ENCODE results near the gene RTRAF.
A peak's percentile ranks its signal among the peaks of the same experiment; 100 is the strongest.

Gene RTRAF

DNA sequence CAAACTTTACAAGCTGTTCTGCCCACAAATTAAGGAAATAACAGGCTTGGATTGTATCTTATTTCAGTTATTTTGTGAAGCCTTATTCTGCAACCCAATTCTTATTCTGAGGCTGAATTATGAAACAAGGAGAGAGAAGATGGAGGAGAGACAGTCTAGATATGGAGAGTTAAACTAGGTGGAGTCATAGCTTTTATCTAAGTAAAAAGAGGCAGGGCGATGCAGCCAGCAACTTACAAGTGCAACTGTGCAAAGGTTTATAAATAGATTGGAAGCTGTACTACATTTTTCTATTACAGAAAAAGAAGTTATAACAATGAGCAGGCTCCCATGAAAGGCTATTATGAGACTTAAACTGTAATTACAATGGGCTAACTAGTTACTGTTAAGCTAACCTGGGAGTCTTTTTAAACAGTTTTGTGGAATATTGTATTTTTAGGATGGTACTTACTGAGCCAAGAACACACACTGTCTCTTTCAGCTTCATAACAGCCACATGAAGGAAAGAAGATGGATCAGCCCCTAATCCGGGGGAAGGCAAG is 57.1 kb downstream of the RTRAF start:
- no peak overlapping the region for H3K27ac Mint-ChIP-seq

GRCh38 chr14:52048116-52048515 is 58.8 kb downstream of the RTRAF start:
- Mint-ChIP-seq H3K36me3 (no peaks in the 10 kb centered on the region), H3K4me1 (peaks cover 11% of the 10 kb centered on the region), H3K9me3 (no peaks in the 10 kb centered on the region), H3K4me3 (no peak overlapping the region), H3K27ac (peak overlapping the region; percentile 24)
- no peak for DNase-seq (ENCODE audit: low spot score in 2 of 2)
- no peak for ATAC-seq

More for the DNA sequence above, 57.1 kb downstream of the RTRAF start:
- Mint-ChIP-seq H3K9me3 (no peaks in the 10 kb centered on the region), H3K36me3 (no peaks in the 10 kb centered on the region), H3K4me1 (peaks cover 11% of the 10 kb centered on the region), H3K4me3 (no peak overlapping the region)
- ATAC-seq (no peak), DNase-seq (ENCODE audit: low spot score in 2 of 2) (no peak)

GRCh38 chr14:52048641-52049204 is 59.4 kb downstream of the RTRAF start:
- H3K36me3 Mint-ChIP-seq = no peaks in the 10 kb centered on the region
- H3K27ac Mint-ChIP-seq = peak overlapping the region; percentile 24

DNA sequence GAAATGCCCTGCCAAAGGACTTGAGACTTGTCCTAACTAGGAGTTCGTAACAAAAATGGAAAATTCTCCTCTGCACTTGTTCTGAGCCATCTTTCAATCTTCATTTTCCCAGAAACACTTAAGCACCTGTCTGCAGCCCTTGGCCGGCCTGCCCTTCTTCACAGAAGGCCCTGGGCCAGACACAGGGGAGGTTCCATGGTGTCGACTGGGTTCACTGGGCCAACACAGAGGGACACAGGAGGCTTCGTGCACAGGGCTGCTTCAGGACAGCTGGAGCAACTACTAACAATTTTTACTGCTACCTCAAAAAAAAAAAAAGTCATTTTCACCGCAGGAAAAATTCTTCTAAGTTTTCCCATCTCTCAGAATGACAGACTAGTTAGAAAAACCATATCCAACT is 59.9 kb downstream of the RTRAF start:
- H3K9me3 Mint-ChIP-seq = no peaks in the 10 kb centered on the region
- H3K4me1 Mint-ChIP-seq = peaks cover 11% of the 10 kb centered on the region
- H3K27ac Mint-ChIP-seq = no peak overlapping the region
- H3K36me3 Mint-ChIP-seq = no peaks in the 10 kb centered on the region
- ATAC-seq (no peak), DNase-seq (ENCODE audit: low spot score in 2 of 2) (no peak)
- no peak overlapping the region for H3K4me3 Mint-ChIP-seq

More at GRCh38 chr14:52048641-52049204, 59.4 kb downstream of the RTRAF start:
- peaks cover 11% of the 10 kb centered on the region for H3K4me1 Mint-ChIP-seq
- H3K4me3 Mint-ChIP-seq = no peak overlapping the region
- ATAC-seq (no peak), DNase-seq (ENCODE audit: low spot score in 2 of 2) (no peak)
- H3K9me3 Mint-ChIP-seq = no peaks in the 10 kb centered on the region

- no peaks in the 10 kb centered on the region for H3K36me3 Mint-ChIP-seq
- DNase-seq (ENCODE audit: low spot score in 2 of 2) = no peak
- H3K4me1 Mint-ChIP-seq = peaks cover 9% of the 10 kb centered on the region
- ATAC-seq = no peak
- no peak overlapping the region for H3K4me3 Mint-ChIP-seq
- H3K27ac Mint-ChIP-seq = no peak overlapping the region
- H3K9me3 Mint-ChIP-seq = no peaks in the 10 kb centered on the region
These were observed 60.6 kb downstream of the RTRAF start for GRCh38 chr14:52049721-52050588.

- H3K4me1 Mint-ChIP-seq = peaks cover 5% of the 10 kb centered on the region
- no peak overlapping the region for H3K4me3 Mint-ChIP-seq
- ATAC-seq = no peak
- no peak for DNase-seq (ENCODE audit: low spot score in 2 of 2)
- no peaks in the 10 kb centered on the region for H3K36me3 Mint-ChIP-seq
- no peak overlapping the region for H3K27ac Mint-ChIP-seq
- H3K9me3 Mint-ChIP-seq = no peaks in the 10 kb centered on the region
These were observed 61.9 kb downstream of the RTRAF start for GRCh38 chr14:52051251-52051650.

DNA sequence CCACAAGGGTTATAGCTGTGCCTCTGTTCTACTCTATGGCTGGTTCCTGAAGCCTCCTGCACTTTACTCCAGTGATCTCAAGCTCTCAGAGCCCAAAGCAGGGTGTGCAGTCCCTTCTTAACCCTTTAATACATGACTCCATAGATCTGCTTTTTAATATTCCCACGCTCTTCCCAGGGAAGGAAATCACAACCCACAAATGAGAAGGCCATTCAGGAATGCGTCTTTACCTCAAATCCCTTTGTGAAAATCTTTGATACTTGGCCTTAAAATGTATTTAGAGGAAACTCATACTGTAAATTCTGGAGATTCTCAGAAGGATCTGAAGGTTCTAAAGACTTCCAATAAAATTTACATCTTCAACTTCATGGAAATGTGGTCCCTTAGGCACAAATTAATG is 62.5 kb downstream of the RTRAF start:
- ATAC-seq (no peak), DNase-seq (ENCODE audit: low spot score in 2 of 2) (no peak)
- Mint-ChIP-seq H3K27ac (no peak overlapping the region), H3K4me3 (no peak overlapping the region), H3K36me3 (no peaks in the 10 kb centered on the region), H3K4me1 (peaks cover 5% of the 10 kb centered on the region), H3K9me3 (no peaks in the 10 kb centered on the region)

GRCh38 chr14:52052288-52052943 is 63.1 kb downstream of the RTRAF start:
- H3K4me3 Mint-ChIP-seq = no peak overlapping the region
- H3K36me3 Mint-ChIP-seq = no peaks in the 10 kb centered on the region
- no peak for ATAC-seq
- no peak for DNase-seq (ENCODE audit: low spot score in 2 of 2)
- H3K9me3 Mint-ChIP-seq = no peaks in the 10 kb centered on the region
- no peak overlapping the region for H3K27ac Mint-ChIP-seq
- peaks cover 5% of the 10 kb centered on the region for H3K4me1 Mint-ChIP-seq

DNA sequence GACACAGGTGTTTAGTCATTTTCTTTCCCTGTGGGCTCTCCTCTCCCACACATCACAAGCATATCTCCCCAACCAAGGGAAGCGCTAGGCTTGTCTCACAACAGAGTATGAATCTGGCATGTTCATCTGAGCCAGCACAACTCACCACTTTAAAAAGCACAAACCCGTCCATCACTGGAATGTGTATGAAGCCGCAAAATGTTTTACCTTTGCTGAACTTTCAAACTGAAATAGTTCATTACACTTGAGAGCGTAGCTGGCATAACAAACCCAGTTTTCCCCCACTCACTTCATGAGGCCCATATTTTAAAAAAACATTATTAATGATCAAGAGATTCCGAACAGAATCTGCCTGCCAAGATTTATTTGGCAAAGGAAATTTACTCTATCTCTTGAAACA is 63.7 kb downstream of the RTRAF start:
- no peak overlapping the region for H3K4me3 Mint-ChIP-seq
- H3K27ac Mint-ChIP-seq = no peak overlapping the region
- no peaks in the 10 kb centered on the region for H3K9me3 Mint-ChIP-seq
- DNase-seq (ENCODE audit: low spot score in 2 of 2) (no peak), ATAC-seq (no peak)
- H3K4me1 Mint-ChIP-seq = peaks cover 5% of the 10 kb centered on the region
- H3K36me3 Mint-ChIP-seq = no peaks in the 10 kb centered on the region

- no peak overlapping the region for H3K27ac Mint-ChIP-seq
- no peak overlapping the region for H3K4me3 Mint-ChIP-seq
- no peak for DNase-seq (ENCODE audit: low spot score in 2 of 2)
- H3K9me3 Mint-ChIP-seq = no peaks in the 10 kb centered on the region
- no peak for ATAC-seq
- no peaks in the 10 kb centered on the region for H3K36me3 Mint-ChIP-seq
- no peaks in the 10 kb centered on the region for H3K4me1 Mint-ChIP-seq
These were observed 65.3 kb downstream of the RTRAF start for GRCh38 chr14:52054678-52055077.

DNA sequence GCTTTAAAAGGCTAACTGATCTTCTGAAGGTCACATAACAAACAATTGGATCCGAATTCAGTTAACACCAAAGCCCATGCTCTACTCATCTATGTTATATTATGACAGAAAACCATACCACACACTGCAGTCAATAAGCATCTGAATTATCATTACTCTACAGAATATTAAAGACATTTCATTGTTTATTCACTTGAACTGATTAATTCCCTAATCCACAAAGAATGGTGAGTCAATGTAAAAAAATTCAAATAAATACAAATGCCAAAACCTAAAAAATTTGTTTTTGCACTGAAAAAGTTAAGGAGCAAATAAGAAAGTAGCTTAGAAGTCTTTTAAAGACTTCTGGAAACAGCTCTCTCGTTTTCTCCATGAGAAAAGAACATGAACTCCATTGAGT is 65.8 kb downstream of the RTRAF start:
- ATAC-seq (no peak), DNase-seq (ENCODE audit: low spot score in 2 of 2) (no peak)
- no peak overlapping the region for H3K4me3 Mint-ChIP-seq
- no peaks in the 10 kb centered on the region for H3K4me1 Mint-ChIP-seq
- no peaks in the 10 kb centered on the region for H3K9me3 Mint-ChIP-seq
- H3K36me3 Mint-ChIP-seq = no peaks in the 10 kb centered on the region
- H3K27ac Mint-ChIP-seq = no peak overlapping the region

DNA sequence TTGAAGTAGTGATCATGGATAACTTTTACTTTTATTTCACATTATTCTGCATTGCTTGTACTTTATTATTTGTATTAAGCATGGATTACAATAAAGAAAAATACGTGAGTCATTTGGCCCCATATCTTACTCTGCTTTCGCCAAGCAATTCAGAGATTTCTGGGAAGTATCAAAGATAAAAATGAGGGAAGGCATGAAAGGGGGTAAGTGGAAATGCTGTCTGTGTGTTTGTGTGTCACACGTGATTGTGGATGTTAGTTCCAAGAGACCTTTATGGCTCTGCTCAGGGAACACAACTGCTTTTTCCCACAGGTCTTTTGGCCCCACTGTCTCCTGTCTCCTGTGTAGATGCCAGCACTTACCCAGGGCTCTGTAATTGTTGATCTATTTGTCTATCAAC is 69.0 kb downstream of the RTRAF start:
- no peaks in the 10 kb centered on the region for H3K36me3 Mint-ChIP-seq
- DNase-seq (ENCODE audit: low spot score in 2 of 2) (no peak), ATAC-seq (no peak)
- H3K4me3 Mint-ChIP-seq = no peak overlapping the region
- no peaks in the 10 kb centered on the region for H3K4me1 Mint-ChIP-seq
- no peak overlapping the region for H3K27ac Mint-ChIP-seq
- H3K9me3 Mint-ChIP-seq = no peaks in the 10 kb centered on the region

- H3K9me3 Mint-ChIP-seq = no peaks in the 10 kb centered on the region
- no peaks in the 10 kb centered on the region for H3K36me3 Mint-ChIP-seq
- no peak for ATAC-seq
These were observed 70.3 kb downstream of the RTRAF start for GRCh38 chr14:52059649-52060048.

GRCh38 chr14:52060080-52060479 is 70.7 kb downstream of the RTRAF start:
- DNase-seq (ENCODE audit: low spot score in 2 of 2) (no peak), ATAC-seq (no peak)
- Mint-ChIP-seq H3K36me3 (no peaks in the 10 kb centered on the region), H3K4me3 (no peak overlapping the region), H3K27ac (no peak overlapping the region), H3K9me3 (no peaks in the 10 kb centered on the region), H3K4me1 (no peaks in the 10 kb centered on the region)

More at GRCh38 chr14:52059649-52060048, 70.3 kb downstream of the RTRAF start:
- Mint-ChIP-seq H3K4me1 (no peaks in the 10 kb centered on the region), H3K4me3 (no peak overlapping the region), H3K27ac (no peak overlapping the region)
- DNase-seq (ENCODE audit: low spot score in 2 of 2) = no peak
